KG1 (cell line): ENCODE measurements around the gene MAP1A.

Experiments
- DNase-seq: peaks from one replicate; lab custom pipeline; 2025; lab: John Stamatoyannopoulos, UW

The MAP1A gene

GRCh38 chr15:43517354-43518196 is at the start of gene MAP1A:
TSS of gene MAP1A (plus strand) at chr15:43517608. CDS start at chr15:43521474, 3,866 bp downstream.
- DNase-seq = no peak

- no peak for DNase-seq
These were observed 47.5 kb upstream of the MAP1A start for GRCh38 chr15:43469867-43470266.

- DNase-seq = no peak
These were observed 45.4 kb upstream of the MAP1A start for GRCh38 chr15:43471975-43472374.

GRCh38 chr15:43473885-43474284 is 43.5 kb upstream of the MAP1A start:
- DNase-seq = no peak

- DNase-seq = no peak
These were observed 33.9 kb upstream of the MAP1A start for GRCh38 chr15:43483297-43484128.

- DNase-seq = no peak
These were observed 33.0 kb upstream of the MAP1A start for GRCh38 chr15:43484455-43484854.

- DNase-seq = no peak
These were observed 30.0 kb upstream of the MAP1A start for GRCh38 chr15:43487271-43487895.

- no peak for DNase-seq
These were observed 28.6 kb upstream of the MAP1A start for GRCh38 chr15:43488790-43489189.

- no peak for DNase-seq
These were observed 28.2 kb upstream of the MAP1A start for GRCh38 chr15:43489191-43489590.

- no peak for DNase-seq
These were observed 25.1 kb upstream of the MAP1A start for GRCh38 chr15:43492266-43492665.

GRCh38 chr15:43492673-43493601 is 24.5 kb upstream of the MAP1A start, which contains the start of gene TP53BP1:
TSS of gene TP53BP1 (minus strand) at chr15:43493156. CDS start at chr15:43493043, 113 bp downstream.
- peak; percentile 90 for DNase-seq

GRCh38 chr15:43493703-43494472 is 23.5 kb upstream of the MAP1A start:
- no peak for DNase-seq

- no peak for DNase-seq
These were observed 18.4 kb upstream of the MAP1A start for GRCh38 chr15:43498990-43499389.

GRCh38 chr15:43499635-43500034 is 17.8 kb upstream of the MAP1A start:
- DNase-seq = no peak

- DNase-seq = no peak
These were observed 11.7 kb upstream of the MAP1A start for GRCh38 chr15:43505738-43506137.

GRCh38 chr15:43508421-43508820 is 9.0 kb upstream of the MAP1A start:
- no peak for DNase-seq

- DNase-seq = no peak
These were observed 8.3 kb upstream of the MAP1A start for GRCh38 chr15:43508991-43509659.

- no peak for DNase-seq
These were observed 7.7 kb upstream of the MAP1A start for GRCh38 chr15:43509660-43510199.

GRCh38 chr15:43510200-43511011 is 7.0 kb upstream of the MAP1A start:
- peak; percentile 97 for DNase-seq
